ENCODE data around the gene MTFR1L.
"Not testable (repeated sequence)": the region's sequence is repeated elsewhere in the genome, so short reads cannot be mapped to it uniquely, and the experiment has no call there.

MTFR1L gene

DNA sequence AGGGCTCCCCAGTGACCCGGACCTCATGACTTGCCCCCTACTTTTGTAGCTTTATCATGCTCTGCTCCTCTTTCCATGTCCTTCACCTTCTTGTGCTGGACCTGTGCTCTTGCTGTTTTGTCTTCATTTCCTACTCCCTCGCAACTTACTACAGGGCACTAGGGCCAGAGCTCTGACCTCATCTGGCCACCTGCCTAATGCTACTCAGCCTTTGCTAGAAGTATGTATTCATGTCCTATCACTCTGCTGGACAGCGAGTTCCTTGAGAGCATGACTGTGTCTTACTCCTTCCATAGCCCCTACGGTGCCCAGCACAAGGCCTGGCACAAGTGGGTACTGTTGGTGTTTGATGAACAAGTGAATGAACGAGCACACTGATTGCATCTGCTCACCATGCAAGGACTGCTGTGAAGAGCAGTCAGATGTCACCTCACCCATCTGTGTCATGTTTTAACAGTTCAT lies 1.9 kb downstream of the MTFR1L start:
- in situ Hi-C loops (cut with MboI; ENCODE audit: low sequenced_read_pairs), result no loop called here

DNA sequence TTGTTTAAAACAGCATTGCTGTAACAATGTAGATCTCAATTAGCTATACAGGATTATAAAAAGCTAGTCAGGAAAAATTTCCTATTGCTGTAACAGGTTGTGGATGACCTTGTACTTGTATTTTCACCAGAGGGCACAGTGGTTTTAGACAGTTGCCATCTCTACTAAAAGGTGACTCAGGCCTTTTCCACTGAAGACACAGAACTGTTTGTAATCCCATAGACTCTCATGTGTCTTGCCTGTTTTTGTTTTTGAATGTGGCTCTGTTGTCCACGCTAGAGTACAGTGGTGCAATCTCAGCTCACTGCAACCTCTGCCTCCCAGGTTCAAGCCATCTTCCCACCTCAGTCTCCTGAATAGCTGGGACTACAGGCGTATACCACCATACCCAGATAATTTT lies 5.9 kb downstream of the MTFR1L start:
- in situ Hi-C loops (cut with MboI; ENCODE audit: low sequenced_read_pairs), result no loop called here

- in situ Hi-C loops (cut with MboI; ENCODE audit: low sequenced_read_pairs), result no loop called here
Measured at GRCh38 chr1:25826571-25826970, 6.8 kb downstream of the MTFR1L start.

DNA sequence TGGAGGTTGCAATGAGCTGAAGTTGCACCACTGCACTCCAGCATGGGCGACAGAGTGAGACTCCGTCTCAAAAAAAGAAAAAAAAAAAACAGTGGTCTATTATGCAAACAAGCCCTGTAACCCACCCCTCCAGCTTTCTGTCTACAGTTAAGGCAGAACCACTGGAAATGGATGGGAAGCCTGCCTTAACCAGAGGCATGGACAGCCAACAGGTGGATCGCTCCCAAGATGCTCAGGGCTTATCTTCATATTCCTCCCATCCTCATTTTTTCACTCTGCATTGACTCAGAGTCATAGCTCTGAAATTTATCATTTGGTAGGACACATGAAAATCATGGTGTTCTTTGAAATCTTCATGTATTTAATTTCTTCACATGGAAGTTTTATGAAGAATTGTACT lies 8.7 kb downstream of the MTFR1L start:
- in situ Hi-C loops (cut with MboI; ENCODE audit: low sequenced_read_pairs), result no loop called here

DNA sequence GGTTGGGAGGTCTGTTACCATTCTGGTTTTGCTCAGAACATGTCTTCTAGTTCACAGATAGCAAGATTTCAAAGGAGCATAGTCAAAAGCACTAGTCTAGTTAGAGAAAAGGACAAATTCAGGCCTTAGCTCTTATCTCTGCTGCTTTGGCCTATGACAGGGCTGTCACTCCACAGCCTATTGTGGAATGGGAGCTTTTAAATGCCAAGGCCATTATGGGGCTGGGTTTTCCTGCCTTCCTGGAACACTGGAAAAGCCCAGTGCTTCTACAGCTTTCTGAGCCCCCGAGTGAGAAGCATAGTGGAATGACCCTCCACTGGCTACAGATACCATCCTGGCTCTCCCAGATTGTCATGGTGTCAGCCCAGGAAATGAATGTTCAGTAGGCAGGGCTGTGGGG lies 9.3 kb downstream of the MTFR1L start:
- in situ Hi-C loops (cut with MboI; ENCODE audit: low sequenced_read_pairs), result no loop called here

DNA sequence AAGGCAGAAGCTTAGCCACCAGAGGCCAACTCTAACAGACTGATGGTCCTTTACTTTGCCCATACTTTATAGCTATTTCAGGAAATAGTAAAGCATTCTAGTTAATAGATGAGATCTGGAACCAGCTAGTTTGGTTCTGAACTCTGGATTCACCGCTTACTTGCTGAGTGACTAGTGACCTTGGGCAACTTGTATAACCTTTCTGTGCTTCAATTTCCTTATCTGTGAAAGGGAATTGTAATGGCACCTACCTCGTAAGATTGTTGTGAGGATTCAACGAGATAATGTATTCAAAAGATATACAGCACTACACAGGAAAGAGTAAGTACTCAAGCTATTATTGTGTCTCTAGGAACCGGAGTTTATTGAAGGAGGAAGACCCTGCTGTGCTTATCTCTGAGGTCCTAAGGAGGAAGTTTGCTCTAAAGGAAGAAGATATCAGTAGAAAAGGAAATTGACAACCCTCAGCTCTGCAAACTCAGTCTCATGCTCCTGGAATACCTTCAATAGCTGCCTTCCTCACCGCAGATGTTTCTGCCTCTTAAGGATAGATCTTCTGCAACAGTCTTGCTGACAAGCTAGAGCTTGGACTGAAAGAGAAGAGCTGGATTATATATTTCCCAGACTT lies 11.9 kb downstream of the MTFR1L start:
- in situ Hi-C loops (cut with MboI; ENCODE audit: low sequenced_read_pairs), result no loop called here

DNA sequence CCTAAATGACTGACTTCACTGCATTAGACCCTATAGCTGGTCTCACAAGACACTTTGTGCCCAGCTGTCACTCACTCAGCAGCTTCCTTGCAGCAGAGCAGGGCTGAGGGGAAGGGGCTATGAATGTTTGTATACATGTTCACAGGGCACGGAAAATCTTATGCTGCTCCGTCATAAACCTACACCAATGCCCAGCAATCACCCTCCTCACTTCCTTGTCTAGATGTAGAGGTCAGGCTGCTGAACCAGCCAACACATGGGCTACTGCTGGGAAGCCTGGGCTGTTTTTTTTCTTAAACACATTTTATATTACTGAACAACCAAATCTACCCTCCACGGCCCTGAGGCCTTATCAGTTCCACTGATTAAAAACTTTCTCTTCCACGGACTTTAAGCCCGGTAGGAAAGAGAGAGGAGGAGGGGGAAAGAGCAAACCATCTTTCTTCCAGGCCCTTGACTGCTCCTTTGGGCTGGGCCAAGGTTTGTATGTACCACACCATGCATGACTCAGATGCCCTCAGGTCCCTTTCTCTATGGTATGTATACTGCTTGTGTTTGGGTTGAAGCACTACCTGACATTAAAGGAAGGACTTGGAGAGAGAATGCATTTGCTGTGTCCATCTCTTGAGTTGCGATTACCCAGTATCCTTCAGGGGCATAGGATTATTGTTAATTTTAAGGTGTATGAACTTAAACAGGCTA lies 12.7 kb downstream of the MTFR1L start:
- in situ Hi-C loops (cut with MboI; ENCODE audit: low sequenced_read_pairs), result no loop called here

DNA sequence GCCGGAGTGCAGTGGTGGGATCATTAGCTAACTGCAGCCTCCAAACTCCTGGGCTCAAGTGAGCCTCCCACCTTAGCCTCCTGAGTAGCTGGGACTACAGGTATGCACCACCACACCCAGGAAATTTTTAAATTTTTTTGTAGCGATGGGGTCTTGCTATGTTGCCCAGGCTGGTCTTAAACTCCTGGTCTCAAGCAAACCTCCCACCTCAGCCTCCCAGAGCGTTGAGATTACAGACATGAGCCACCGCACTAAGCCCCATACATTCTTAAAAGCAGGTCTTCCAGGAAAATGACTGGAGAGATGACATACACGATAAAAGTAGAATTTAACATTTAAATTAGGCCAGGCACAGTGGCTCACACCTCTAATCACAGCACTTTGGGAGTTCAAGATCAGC lies 13.4 kb downstream of the MTFR1L start:
- in situ Hi-C loops (cut with MboI; ENCODE audit: low sequenced_read_pairs), result no loop called here

- in situ Hi-C loops (cut with MboI; ENCODE audit: low sequenced_read_pairs), result no loop called here
Measured at GRCh38 chr1:25834894-25835293, 15.1 kb downstream of the MTFR1L start.

DNA sequence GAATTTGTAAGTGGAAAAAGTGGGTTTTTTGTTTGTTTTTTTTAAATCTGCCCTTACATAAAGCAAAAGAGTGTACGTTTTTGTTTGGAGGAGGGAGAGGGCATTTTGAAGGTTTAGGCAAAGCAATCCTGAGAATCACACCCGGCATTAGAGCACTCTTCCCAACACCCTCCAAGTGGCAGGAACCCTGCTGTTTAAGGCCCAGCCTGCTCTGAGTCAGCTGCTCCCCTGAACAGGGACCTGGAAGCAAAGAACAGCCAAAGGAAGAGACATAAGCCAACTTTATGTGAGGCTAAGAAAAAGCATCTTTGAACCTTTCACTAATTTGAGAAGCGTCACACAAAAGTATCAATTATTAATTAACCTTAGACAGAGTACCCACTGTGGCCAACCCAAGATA lies 16.9 kb downstream of the MTFR1L start:
- in situ Hi-C loops (cut with MboI; ENCODE audit: low sequenced_read_pairs), result no loop called here

DNA sequence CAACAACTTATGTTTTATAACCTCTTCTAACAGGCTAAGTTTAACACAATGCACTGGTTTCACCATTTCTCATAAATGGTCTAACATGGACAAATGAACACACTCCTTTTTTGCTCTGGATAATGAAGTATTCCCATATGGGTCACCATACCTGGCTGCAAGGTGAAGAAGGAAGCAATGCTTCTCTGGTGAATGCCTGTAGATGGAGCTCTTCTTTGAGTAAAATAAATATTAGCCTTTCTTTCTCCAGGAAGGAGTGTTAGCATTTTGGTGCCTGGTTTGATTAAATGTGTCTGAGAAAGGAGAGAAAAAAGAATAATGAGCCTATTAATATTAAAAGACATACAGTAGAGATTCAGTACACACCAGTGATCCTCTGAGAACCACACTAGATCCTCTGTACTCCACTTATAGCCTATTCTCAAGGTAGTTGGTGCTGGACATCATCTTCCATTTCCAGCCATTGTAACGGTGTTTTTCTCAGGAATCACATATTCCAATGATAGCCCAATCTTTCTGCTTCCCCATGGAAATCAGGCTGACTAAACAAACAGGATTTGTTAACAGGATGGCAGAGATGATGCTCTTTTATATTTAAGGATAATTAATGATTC lies 17.6 kb downstream of the MTFR1L start:
- in situ Hi-C loops (cut with MboI; ENCODE audit: low sequenced_read_pairs), result no loop called here

- in situ Hi-C loops (cut with MboI; ENCODE audit: low sequenced_read_pairs), result not testable (repeated sequence)
Measured at GRCh38 chr1:25839808-25840207, 20.1 kb downstream of the MTFR1L start.

DNA sequence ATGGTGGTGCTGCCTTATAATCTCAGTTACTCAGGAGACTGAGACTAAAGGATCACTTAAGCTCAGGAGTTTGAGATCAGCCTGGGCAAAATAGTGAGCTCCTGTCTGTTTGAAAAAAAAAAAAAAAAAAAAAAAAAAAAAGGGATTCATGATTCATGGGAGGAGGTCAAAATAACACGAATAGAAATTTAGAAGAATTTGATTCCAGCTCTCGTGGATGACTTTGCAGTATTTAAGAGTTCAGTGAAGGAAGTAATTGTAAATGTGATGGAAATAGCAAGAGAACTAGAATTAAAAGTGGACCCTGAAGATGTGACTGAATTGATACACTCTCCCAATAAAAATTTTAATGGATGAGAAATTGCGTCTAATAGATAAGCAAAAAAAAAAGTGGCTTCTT lies 23.7 kb downstream of the MTFR1L start:
- in situ Hi-C loops (cut with MboI; ENCODE audit: low sequenced_read_pairs), result no loop called here

- in situ Hi-C loops (cut with MboI; ENCODE audit: low sequenced_read_pairs), result no loop called here
Measured at GRCh38 chr1:25844536-25845337, 25.0 kb downstream of the MTFR1L start.

GRCh38 chr1:25845664-25846063 lies 25.9 kb downstream of the MTFR1L start:
- in situ Hi-C loops (cut with MboI; ENCODE audit: low sequenced_read_pairs), result no loop called here

DNA sequence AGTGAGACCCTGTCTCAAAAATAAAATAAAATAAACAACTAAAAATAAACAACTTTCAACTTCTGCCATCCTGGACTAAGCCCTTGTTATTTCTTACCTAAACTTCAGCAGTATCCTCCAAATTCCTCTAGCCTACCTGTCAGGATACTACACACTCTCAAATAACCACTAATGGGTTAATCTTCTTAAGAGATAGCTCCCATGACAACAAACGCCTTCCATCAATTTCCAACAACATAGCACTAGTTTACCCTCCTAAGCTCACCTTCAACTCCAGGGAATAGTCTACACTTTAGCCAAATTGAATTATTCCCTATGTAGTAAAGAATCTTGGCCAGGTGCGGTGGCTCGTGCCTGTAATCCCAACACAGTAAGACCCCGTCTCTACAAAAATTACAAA lies 28.2 kb downstream of the MTFR1L start:
- in situ Hi-C loops (cut with MboI; ENCODE audit: low sequenced_read_pairs), result no loop called here

- in situ Hi-C loops (cut with MboI; ENCODE audit: low sequenced_read_pairs), result no loop called here
Measured at GRCh38 chr1:25848531-25848930, 28.8 kb downstream of the MTFR1L start.

DNA sequence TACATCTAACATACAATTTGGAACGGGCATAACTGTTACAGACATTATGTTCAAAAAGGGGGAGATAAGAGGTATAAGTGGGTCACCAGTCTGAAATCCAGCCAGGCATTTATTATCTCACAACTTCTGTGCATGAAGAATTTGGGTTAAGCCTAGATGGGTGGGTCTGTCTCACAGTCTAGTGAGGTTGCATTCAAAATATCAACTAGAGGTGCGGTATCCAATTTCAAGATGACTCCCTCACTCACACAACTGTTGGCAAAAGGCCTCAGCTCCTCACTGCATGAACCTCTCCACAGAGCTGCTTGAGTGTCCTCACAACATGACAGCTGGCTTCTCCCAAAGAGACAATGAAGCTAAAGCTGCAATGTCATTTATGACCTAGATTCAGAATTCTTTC lies 34.8 kb downstream of the MTFR1L start:
- in situ Hi-C loops (cut with MboI; ENCODE audit: low sequenced_read_pairs), result no loop called here

DNA sequence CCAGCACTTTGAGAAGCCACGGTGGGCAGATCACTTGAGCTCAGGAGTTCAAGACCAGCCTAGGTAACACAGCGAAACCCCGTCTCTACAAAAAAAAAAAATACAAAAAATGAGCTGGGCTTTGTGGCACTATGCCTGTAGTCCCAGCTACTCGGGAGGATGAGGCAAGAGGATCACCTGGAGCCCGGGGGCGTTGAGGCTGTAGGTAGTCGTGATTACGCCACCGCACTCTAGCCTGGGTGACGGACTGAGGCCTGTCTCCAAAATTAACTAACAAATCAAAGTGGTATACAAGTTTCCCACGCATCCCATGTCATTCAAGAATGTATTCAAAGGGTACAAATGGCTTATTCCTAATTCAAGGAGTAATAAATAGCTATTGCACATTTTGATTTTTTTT lies 37.1 kb downstream of the MTFR1L start:
- in situ Hi-C loops (cut with MboI; ENCODE audit: low sequenced_read_pairs), result no loop called here

DNA sequence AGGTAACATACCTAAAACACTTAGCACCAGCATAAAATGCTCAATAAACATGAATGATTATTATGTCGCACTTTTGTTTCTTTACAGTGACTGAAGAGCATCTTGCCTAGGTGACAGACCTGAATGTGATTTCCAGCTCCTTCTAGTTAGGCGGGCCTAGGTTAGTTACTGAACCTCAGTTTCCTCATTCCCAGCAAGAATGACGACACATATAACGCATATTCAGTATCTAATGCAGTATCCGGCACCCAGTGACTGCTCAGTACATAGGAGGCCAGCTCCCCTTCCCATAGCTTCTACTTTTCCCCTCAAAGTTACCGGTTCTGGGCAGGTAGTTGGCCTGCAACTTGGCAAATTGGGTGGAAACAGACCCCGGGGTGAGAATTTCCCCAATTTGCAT lies 38.7 kb downstream of the MTFR1L start:
- in situ Hi-C loops (cut with MboI; ENCODE audit: low sequenced_read_pairs), result no loop called here
